IMR-90 (cell line): ENCODE measurements around the gene NOL4L.

Experiments used
- FOS ChIP-seq: fragments of 150-350 bp; IDR thresholded peaks from 2 replicates; pipeline ENCODE4 v1.6.1; 2016; ENCODE audit warnings: low read depth, low read length
- TF ChIP-seq, protein P1 (sequence below): fragments of 150-350 bp; IDR thresholded peaks from 2 replicates; pipeline ENCODE4 v1.6.1; 2016; ENCODE audit warnings: low read depth, mild to moderate bottlenecking, low read length, moderate library complexity, borderline replicate concordance
- TF ChIP-seq, protein P2 (sequence below): conservative IDR thresholded peaks from 2 replicates; pipeline ENCODE4 v1.5.1; 2012; ENCODE audit warnings: mild to moderate bottlenecking, low read depth, low read length, improper control_type of control experiment

DNA sequence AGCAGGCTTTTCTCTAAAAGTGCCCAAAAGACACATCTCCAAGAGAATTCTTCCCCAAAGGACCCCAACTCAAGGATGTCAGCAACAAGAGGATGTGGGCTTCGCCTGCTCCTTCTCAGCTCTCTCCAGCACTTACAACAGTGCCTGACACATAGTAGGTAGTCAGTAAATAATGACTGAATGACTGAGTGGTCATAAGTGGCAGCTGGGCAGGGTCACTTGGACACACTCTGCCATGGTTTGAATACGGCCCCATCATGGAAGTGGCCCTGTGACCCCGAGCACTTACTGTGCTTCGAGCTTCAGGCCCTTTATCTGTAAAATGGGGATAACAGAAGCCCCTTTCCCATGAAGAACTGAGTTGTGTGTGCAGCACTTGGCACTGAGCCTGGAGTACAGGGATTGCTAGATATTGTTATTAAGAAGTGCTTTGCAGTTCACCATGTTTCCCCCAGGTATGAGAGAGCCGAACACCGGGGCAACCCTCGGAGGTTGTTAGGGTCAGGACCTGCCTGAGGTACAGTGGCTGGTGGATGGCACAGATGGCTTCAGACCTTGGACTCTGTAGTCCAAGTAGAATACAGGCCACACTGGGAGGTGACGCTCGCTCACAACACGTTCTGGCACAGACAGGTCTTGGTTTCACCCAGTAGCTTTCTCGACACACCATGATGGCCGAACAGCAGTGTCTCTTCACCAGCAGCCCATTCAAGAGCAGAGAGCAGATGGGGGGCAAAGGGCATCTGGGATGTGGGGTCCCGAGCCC, 56.0 kb downstream of the NOL4L start:
- TF ChIP-seq, protein P1, sequence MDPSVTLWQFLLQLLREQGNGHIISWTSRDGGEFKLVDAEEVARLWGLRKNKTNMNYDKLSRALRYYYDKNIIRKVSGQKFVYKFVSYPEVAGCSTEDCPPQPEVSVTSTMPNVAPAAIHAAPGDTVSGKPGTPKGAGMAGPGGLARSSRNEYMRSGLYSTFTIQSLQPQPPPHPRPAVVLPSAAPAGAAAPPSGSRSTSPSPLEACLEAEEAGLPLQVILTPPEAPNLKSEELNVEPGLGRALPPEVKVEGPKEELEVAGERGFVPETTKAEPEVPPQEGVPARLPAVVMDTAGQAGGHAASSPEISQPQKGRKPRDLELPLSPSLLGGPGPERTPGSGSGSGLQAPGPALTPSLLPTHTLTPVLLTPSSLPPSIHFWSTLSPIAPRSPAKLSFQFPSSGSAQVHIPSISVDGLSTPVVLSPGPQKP, result no peak
- TF ChIP-seq, protein P2, sequence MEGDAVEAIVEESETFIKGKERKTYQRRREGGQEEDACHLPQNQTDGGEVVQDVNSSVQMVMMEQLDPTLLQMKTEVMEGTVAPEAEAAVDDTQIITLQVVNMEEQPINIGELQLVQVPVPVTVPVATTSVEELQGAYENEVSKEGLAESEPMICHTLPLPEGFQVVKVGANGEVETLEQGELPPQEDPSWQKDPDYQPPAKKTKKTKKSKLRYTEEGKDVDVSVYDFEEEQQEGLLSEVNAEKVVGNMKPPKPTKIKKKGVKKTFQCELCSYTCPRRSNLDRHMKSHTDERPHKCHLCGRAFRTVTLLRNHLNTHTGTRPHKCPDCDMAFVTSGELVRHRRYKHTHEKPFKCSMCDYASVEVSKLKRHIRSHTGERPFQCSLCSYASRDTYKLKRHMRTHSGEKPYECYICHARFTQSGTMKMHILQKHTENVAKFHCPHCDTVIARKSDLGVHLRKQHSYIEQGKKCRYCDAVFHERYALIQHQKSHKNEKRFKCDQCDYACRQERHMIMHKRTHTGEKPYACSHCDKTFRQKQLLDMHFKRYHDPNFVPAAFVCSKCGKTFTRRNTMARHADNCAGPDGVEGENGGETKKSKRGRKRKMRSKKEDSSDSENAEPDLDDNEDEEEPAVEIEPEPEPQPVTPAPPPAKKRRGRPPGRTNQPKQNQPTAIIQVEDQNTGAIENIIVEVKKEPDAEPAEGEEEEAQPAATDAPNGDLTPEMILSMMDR, result no peak
- TF ChIP-seq FOS, result no peak
